HepG2 (cell line): ENCODE results near the gene C4orf46. TPM values are rescaled to one million over a fixed set of nuclear protein-coding genes. Genes with fewer than 3 reads are reported as not detected.

Source experiments
- ATAC-seq: fragments of 200-7000 bp; cut with Tn5 transposase; 3 replicates; pipeline ENCODE4 v1.9.1; 2020; ENCODE audit warnings: mild to moderate bottlenecking, moderate library complexity
- BruUV-seq: library from RNA; stranded (reverse); fragments of 400-500 nt; replicated peaks from 2 replicates; lab custom pipeline; 2021; lab: Mats Ljungman, UMichigan
- CTCF ChIA-PET: fragments of 300-600 bp; formaldehyde crosslinking; extraction: SDS; loops from one replicate; lab custom pipeline; 2021; ENCODE audit warnings: low total read pairs, inconsistent platforms, low intra/inter-chr PET ratio; lab: Yijun Ruan, JAX
- POLR2A ChIA-PET: fragments of 350-600 bp; sonication (Branson Sonifier 250); formaldehyde crosslinking; loops from one replicate; lab custom pipeline; 2020; ENCODE audit warnings: antibody characterized with exemption, inconsistent platforms; lab: Yijun Ruan, JAX
- DNase-seq: peaks from one replicate; pipeline ENCODE4 v3.0.0-alpha.2; 2015; ENCODE audit warnings: low spot score
- FAIRE-seq: peaks from 3 replicates; lab custom pipeline; 2011; peaks lifted over from hg19 to GRCh38; lab: Jason Lieb, UNC
- H2AFZ ChIP-seq: one replicate; pipeline ENCODE4 v1.6.1; 2011; ENCODE audit warnings: low read length, inconsistent platforms
- H3K27ac ChIP-seq: fragments of 300-600 bp; 3 replicates; pipeline ENCODE4 v1.8.0; 2011; ENCODE audit warnings: mixed run types, mild to moderate bottlenecking, mixed read lengths, low read length, inconsistent platforms; ENCODE audit not compliant: insufficient read depth; ENCODE audit errors: extremely low read length
- H3K27me3 ChIP-seq, 2 experiments: fragments of 200-600 bp in 1 of 2; 2 replicates in 1 of 2; 3 replicates in 1 of 2; pipeline versions ENCODE4 v1.6.0 to v1.8.0; 2011; ENCODE audit warnings: low read length in 2 of 2, mild to moderate bottlenecking in 2 of 2, moderate library complexity in 2 of 2, inconsistent platforms in 1 of 2; ENCODE audit not compliant: insufficient read depth in 2 of 2, control insufficient read depth in 1 of 2
- H3K36me3 ChIP-seq, 2 experiments: fragments of 200-600 bp in 1 of 2; replicated peaks in 1 of 2; 2 replicates in 1 of 2; 3 replicates in 1 of 2; pipeline versions ENCODE4 v1.5.1 to v1.8.0; 2011; ENCODE audit warnings: low read length in 2 of 2, inconsistent platforms in 1 of 2; ENCODE audit not compliant: insufficient read depth in 2 of 2, control insufficient read depth in 1 of 2
- H3K4me1 ChIP-seq: 2 replicates; pipeline ENCODE4 v1.5.1; 2012; ENCODE audit warnings: low read length, inconsistent platforms; ENCODE audit not compliant: insufficient read depth
- H3K4me2 ChIP-seq: 2 replicates; pipeline ENCODE4 v1.6.0; 2011; ENCODE audit warnings: low read depth, low read length, inconsistent platforms
- H3K4me3 ChIP-seq, 3 experiments: fragments of 200-600 bp in 1 of 3; sonication (generic), shearing (Covaris generic) in 1 of 3; replicated peaks in 1 of 3; 2 replicates each; pipeline ENCODE4 v1.5.1; 2011 to 2016; ENCODE audit warnings: low read length in 3 of 3, inconsistent platforms in 2 of 3, low read depth in 2 of 3, mild to moderate bottlenecking in 2 of 3, control low read depth in 1 of 3, mixed read lengths in 1 of 3; ENCODE audit not compliant: insufficient read depth in 1 of 3
- H3K79me2 ChIP-seq: one replicate; pipeline ENCODE4 v1.6.1; 2011; ENCODE audit warnings: low read length, inconsistent platforms; ENCODE audit not compliant: insufficient read depth
- H3K9ac ChIP-seq: 2 replicates; pipeline ENCODE4 v1.6.0; 2011; ENCODE audit warnings: mild to moderate bottlenecking, low read depth, low read length, inconsistent platforms; ENCODE audit not compliant: insufficient read depth
- H3K9me3 ChIP-seq: 2 replicates; pipeline ENCODE4 v1.5.1; 2012; ENCODE audit warnings: mild to moderate bottlenecking, low read length
- H4K20me1 ChIP-seq: 2 replicates; pipeline ENCODE4 v1.6.0; 2011; ENCODE audit warnings: inconsistent platforms, mild to moderate bottlenecking, low read length, moderate library complexity; ENCODE audit not compliant: insufficient read depth
- GABPB1 ChIP-seq: IDR thresholded peaks from 2 replicates; pipeline ENCODE4 v1.6.1; 2016; ENCODE audit warnings: mild to moderate bottlenecking, missing genetic modification reagents, moderate library complexity, missing compliant biosample characterization
- LBX2 ChIP-seq: sonication (generic); formaldehyde crosslinking; IDR thresholded peaks from 2 replicates; pipeline ENCODE4 v1.5.0; 2020; ENCODE audit warnings: missing genetic modification reagents, mild to moderate bottlenecking, borderline replicate concordance
- MIXL1 ChIP-seq: IDR thresholded peaks from 2 replicates; pipeline ENCODE4 v1.6.1; 2016
- MXD4 ChIP-seq: IDR thresholded peaks from 2 replicates; pipeline ENCODE4 v1.6.1; 2016; ENCODE audit warnings: mild to moderate bottlenecking, missing biosample characterization, missing genetic modification reagents
- SALL2 ChIP-seq: sonication (generic); formaldehyde crosslinking; IDR thresholded peaks from 2 replicates; pipeline ENCODE4 v1.8.1; 2023; ENCODE audit warnings: mild to moderate bottlenecking, missing genetic modification reagents, inconsistent platforms
- U2AF2 ChIP-seq: fragments of 200-400 bp; formaldehyde crosslinking; IDR thresholded peaks from 2 replicates; pipeline ENCODE4 v1.6.1; 2017; ENCODE audit warnings: low read depth, mild to moderate bottlenecking, low read length
- ZBTB20 ChIP-seq: sonication (generic); formaldehyde crosslinking; IDR thresholded peaks from 2 replicates; pipeline ENCODE4 v1.8.1; 2023; ENCODE audit warnings: missing genetic modification reagents, low read depth, mild to moderate bottlenecking, borderline replicate concordance
- ZBTB37 ChIP-seq: sonication (generic); formaldehyde crosslinking; IDR thresholded peaks from 2 replicates; pipeline ENCODE4 v1.4.0; 2020; ENCODE audit warnings: mild to moderate bottlenecking, missing genetic modification reagents
- ZNF275 ChIP-seq: sonication (generic); formaldehyde crosslinking; IDR thresholded peaks from 2 replicates; pipeline ENCODE4 v1.8.0; 2022; ENCODE audit warnings: missing genetic modification reagents, mild to moderate bottlenecking, inconsistent platforms, borderline replicate concordance
- ZNF367 ChIP-seq: sonication (generic); formaldehyde crosslinking; IDR thresholded peaks from 2 replicates; pipeline ENCODE4 v1.4.0; 2020; ENCODE audit warnings: missing genetic modification reagents, borderline replicate concordance
- ZNF513 ChIP-seq: sonication (generic); formaldehyde crosslinking; conservative IDR thresholded peaks from 2 replicates; pipeline ENCODE4 v1.5.0; 2020; ENCODE audit warnings: missing genetic modification reagents
- ZNF550 ChIP-seq: sonication (generic); formaldehyde crosslinking; IDR thresholded peaks from 2 replicates; pipeline ENCODE4 v1.4.0; 2020; ENCODE audit warnings: mild to moderate bottlenecking, missing genetic modification reagents, borderline replicate concordance
- ZNF569 ChIP-seq: sonication (generic); formaldehyde crosslinking; IDR thresholded peaks from 2 replicates; pipeline ENCODE4 v1.5.0; 2020; ENCODE audit warnings: mild to moderate bottlenecking, missing genetic modification reagents, moderate library complexity, borderline replicate concordance
- ZNF678 ChIP-seq: sonication (generic); formaldehyde crosslinking; IDR thresholded peaks from 2 replicates; pipeline ENCODE4 v1.4.0; 2020; ENCODE audit warnings: mild to moderate bottlenecking, missing genetic modification reagents
- ZNF747 ChIP-seq: sonication (generic); formaldehyde crosslinking; IDR thresholded peaks from 2 replicates; pipeline ENCODE4 v1.8.1; 2023; ENCODE audit warnings: missing genetic modification reagents, mild to moderate bottlenecking, borderline replicate concordance
- WGBS: methylation state at CpG from one replicate; pipeline ENCODE4 v1.1.6; 2017; ENCODE audit warnings: low lambda C conversion rate; 5-methylcytosine and 5-hydroxymethylcytosine counted together
- in situ Hi-C: cut with HindIII; loops from 2 replicates; pipeline ENCODE4 v1.10.0; 2017; ENCODE audit warnings: low pct_unique_long_range_greater_than_20kb; ENCODE audit not compliant: extremely low pct_ligation_motif_present
- intact Hi-C: fragments of 100-400 bp; cut with micrococcal nuclease; formaldehyde crosslinking; loops from one replicate; pipeline ENCODE4 v1.10.0; 2022; ENCODE audit not compliant: unreplicated experiment
- polyA plus RNA-seq, 8 experiments: library from polyadenylated mRNA; depleted of rRNA in 3 of 8; stranded (reverse) in 7 of 8; unstranded in 1 of 8; fragments of >200 nt; fragmentation: Illumina TruSeq in 4 of 8; extraction: Trizol in 4 of 8; gene quantifications; 2 replicates each; pipeline versions ENCODE4 v1.2.1 to v1.2.3, GENCODE V29; 2011 to 2016; ENCODE audit warnings: low read depth in 4 of 8, missing spikeins in 1 of 8, mixed read lengths in 1 of 8; ENCODE audit not compliant: insufficient read depth in 1 of 8
- total RNA-seq, 5 experiments: library from RNA; depleted of rRNA; stranded (reverse); fragments of >200 nt; fragmentation: Illumina TruSeq; extraction: Trizol; gene quantifications; 2 replicates each; pipeline ENCODE4 v1.2.3, GENCODE V29; 2016; ENCODE audit warnings: low read depth in 1 of 5

C4orf46 gene
- total and polyA plus RNA-seq, 2 of the 13 experiments (the other 11 are each of a cell fraction or from before 2014, with no cell fraction given): 8.5 to 10.4 TPM

- Histone ChIP-seq H3K4me2 (no peak overlapping the region), H3K27me3 (no peaks in the 10 kb centered on the region), H2AFZ (no peak overlapping the region), H4K20me1 (no peaks in the 10 kb centered on the region), H3K27ac (no peak overlapping the region), H3K79me2 (no peaks in the 10 kb centered on the region), H3K4me3 (no peak overlapping the region), H3K36me3 (no peaks in the 10 kb centered on the region), H3K4me1 (no peaks in the 10 kb centered on the region), H3K9ac (no peak overlapping the region), H3K9me3 (no peaks in the 10 kb centered on the region)
- DNase-seq (no peak), ATAC-seq (no peak), FAIRE-seq (no peak)
- WGBS: 41% methylated on average over 4 of the region's 4 CpGs
- ChIA-PET CTCF (no interaction called here), POLR2A (no interaction called here)
- no peak for TF ChIP-seq MIXL1 (CRISPR knock-in tag)
- TF ChIP-seq SALL2 (CRISPR knock-in tag): no peak
- TF ChIP-seq MXD4 (CRISPR knock-in tag): no peak
- BruUV-seq: no TSS peak
- intact Hi-C loops (no loop called here), in situ Hi-C loops (loop anchor here (5.0 to 25.0 kb wide), 2 partner anchors 369 to 634 kb away; no protein-coding TSS in a partner anchor)
These were observed 50.0 kb downstream of the C4orf46 start for GRCh38 chr4:158621729-158622128.

- no peak for DNase-seq
- Histone ChIP-seq H3K4me1 (no peaks in the 10 kb centered on the region), H3K9ac (no peak overlapping the region), H3K4me3 (no peak overlapping the region), H3K27ac (no peak overlapping the region), H3K36me3 (no peaks in the 10 kb centered on the region), H2AFZ (no peak overlapping the region), H3K4me2 (no peak overlapping the region), H3K79me2 (no peaks in the 10 kb centered on the region), H4K20me1 (no peaks in the 10 kb centered on the region), H3K27me3 (no peaks in the 10 kb centered on the region), H3K9me3 (no peaks in the 10 kb centered on the region)
- FAIRE-seq: no peak
- POLR2A ChIA-PET: no interaction called here
- CTCF ChIA-PET: no interaction called here
- intact Hi-C loops: no loop called here
- no peak for ATAC-seq
- no TSS peak for BruUV-seq
- in situ Hi-C loops: loop anchor here (25.0 kb wide), 1 partner anchor 631 kb away; no protein-coding TSS in a partner anchor
- TF ChIP-seq ZNF550 (CRISPR knock-in tag) (no peak), ZBTB37 (no peak), ZNF569 (CRISPR knock-in tag) (no peak), ZNF275 (no peak), ZNF513 (CRISPR knock-in tag) (no peak), ZNF747 (CRISPR knock-in tag) (no peak), U2AF2 (no peak), GABPB1 (CRISPR knock-in tag) (no peak), ZNF678 (CRISPR knock-in tag) (no peak), ZBTB20 (CRISPR knock-in tag) (no peak), ZNF367 (CRISPR knock-in tag) (no peak), LBX2 (CRISPR knock-in tag) (no peak)
These were observed 53.7 kb downstream of the C4orf46 start for GRCh38 chr4:158617956-158618355.
